ENCODE measurements around the gene SCTR.

GRCh38 chr2:119448427-119449141 is 75.7 kb downstream of the SCTR start:
- no peak for TF ChIP-seq EZH2 (IDR thresholded peaks at IDR 0.05; ENCODE audit: low read depth)
- TF ChIP-seq CTCF (conservative IDR thresholded peaks at IDR 0.05) = no peak

Measured in PC-9 (cell line).